ENCODE results near the gene HMGN3.
A peak's percentile ranks its signal among the peaks of the same experiment; 100 is the strongest.
"Not testable (repeated sequence)": the region's sequence is repeated elsewhere in the genome, so short reads cannot be mapped to it uniquely, and the experiment has no call there.

The HMGN3 gene

DNA sequence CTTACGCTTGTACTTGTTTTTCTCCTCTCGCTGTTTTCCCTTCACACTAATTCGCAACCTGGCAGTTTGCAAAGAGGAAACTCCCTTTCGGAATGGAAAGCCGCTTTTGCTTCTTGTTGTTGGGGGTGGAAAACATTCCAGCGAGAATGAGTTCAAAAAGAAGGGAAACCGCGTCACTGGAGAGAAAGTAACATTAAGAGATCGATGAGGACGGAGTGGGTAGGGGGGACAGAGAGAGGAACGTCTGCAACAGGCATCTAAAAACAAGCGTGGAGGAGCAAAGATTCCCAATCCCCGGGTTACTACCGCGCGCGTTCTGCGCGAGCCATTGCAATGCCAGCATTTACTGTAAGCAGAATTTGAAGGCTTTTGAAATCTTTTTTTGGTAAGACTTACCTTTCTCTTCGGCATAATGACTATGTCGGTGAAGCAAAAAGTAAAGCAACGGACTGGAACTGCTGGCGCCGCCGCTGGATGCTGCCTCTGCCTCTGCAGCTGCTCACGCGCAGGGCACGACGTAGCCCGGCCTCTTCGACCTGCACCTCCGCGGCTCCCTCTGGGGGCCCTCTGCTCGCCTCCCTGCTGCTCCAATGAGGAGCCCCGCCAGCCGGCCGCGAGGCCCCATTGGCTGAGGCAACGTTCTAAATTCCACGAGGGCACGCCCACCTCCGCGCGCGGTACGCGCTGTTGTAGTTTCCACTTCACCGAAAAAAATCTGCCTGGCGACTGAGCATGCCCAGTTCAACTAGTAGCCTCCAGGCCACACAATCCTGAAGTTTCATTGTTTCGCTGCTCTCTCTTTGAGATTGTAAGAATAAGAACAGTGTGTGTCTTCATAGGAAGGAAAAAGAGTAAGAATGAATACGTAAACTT is at the start of gene HMGN3:
TSS of gene HMGN3 (minus strand) at position 533 of the 873 bp plus-strand sequence.
- DNase-seq (ENCODE audit: low spot score): peak; percentile 78

DNA sequence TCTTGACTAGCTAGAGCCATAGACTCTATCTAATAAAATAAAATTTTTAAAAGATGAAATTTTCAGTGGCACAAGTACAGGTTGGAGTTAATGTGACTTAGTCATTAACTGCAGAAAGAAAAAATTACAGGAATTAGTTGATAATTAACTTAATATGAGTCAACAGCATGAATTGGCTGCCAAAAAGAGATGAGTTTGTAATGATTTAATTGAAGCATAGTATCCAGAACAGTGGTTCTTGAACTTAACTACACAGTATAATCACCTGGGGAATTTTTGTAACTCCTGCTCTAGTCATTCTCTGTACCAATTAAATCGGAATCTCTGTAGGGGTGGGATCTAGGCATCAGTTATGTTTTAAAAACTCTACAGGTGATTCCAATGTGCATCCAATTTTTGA is 46.3 kb upstream of the HMGN3 start:
- DNase-seq (ENCODE audit: low spot score): no peak

DNA sequence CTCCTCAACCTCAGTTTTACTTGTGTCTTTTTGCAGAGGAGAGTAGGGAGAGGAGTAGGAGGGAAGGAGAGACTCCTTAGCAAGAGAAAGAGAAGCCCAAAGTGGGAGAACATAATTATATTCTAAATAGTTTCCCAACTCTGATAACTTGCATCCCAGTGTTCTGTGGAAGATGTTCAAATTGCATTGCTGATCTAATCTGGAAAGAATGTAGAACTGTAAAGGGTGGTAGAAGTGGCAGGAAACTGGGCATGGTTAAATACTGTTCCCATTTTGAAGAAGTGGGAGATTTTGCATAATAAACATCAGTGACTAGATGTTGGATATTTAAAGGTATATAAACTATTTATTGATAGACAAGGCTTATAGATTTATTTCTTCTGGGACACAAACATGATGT is 42.6 kb upstream of the HMGN3 start:
- DNase-seq (ENCODE audit: low spot score): no peak

DNA sequence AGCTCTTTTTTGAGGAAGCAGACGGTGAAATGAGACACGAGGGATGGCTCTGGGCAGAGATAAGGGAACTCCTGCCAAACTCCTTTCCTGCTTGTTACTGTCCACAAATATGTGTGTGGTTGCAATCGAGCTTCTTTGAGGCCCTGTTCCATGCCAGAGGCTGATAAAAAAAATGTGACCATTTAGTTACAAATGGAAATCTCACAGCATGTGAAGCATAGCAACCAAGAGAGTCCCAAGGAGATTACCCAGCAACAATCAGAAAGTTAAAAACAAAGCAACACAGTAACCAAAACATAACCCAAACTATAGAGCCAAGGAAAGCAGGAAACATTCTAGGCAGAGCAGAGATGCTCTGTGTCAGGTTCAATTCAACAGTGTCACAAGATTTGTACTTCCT is 35.4 kb upstream of the HMGN3 start:
- DNase-seq (ENCODE audit: low spot score): peak; percentile 48

DNA sequence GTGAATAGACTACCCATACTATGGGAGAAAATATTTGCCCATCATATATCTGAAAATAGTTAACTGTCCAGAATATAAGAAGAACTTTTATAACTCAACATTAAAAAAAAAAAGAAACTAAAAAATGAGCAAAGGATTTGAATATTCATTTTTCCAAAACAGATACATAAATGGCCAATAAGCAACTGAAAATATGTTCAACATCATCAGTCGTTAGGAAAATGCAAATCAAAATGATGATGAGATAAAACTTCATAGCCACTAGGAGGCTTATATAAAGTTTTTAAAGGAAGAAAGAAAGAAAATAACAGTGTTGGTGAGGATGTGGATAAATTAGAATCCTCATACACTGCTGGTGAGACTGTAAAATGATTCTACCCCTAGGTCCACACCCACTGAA is 32.6 kb upstream of the HMGN3 start:
- no peak for DNase-seq (ENCODE audit: low spot score)

DNA sequence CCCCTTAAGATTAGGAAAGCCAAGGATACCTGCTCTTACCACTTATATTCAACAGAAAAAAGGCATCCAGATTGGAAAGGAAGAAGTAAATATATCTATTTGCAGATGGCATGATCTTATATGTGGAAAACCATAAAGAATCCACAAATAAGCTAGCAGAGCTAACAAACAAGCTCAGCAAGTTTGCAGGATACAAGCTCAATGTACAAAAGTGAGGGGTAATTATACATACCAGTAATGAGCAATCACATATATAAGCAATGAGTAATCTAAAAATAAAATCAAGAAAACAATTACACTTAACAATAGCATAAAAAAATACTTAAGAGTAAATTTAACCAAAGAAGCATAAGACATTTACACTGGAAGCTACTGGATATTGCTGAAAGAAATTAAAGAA is 31.6 kb upstream of the HMGN3 start:
- DNase-seq (ENCODE audit: low spot score): no peak

DNA sequence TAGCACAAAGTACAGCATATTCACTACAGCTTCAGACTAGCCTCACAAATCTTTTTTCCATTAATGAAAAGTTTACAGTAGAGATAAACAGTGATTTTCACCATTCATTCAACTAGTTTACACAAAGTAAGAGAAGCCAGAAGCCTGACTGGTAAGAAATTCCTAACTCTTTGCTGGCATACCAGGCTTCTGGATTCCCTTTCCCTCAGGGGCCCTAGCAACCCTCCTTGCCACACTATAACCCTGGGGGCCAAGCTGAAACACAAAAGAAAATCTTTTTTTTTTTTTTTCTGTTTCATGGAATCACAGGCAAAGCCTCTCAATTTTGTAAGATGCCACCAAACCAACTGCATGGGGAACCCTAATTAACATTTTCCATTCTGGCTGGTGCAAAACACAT is 28.9 kb upstream of the HMGN3 start:
- DNase-seq (ENCODE audit: low spot score): no peak

DNA sequence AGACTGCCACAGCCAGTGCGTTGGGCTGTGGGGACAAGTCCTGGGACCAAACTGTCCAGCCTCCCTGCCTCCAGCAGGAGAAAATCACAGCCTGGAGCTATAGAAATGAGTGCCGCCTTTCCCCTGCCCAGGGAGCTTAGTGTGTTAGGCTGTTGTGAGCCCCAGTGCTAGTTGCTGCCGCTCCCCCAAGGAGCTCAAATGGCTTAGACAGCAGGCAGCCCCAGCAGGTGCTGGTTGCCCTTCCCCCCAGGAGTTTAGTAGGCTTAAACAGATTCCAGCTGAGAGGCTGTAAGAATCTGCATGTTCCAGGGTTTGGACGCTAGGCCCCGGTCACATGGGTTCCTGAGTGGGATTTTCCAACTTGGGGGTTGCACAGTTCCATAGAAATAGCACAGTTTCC is 27.2 kb upstream of the HMGN3 start:
- no peak for DNase-seq (ENCODE audit: low spot score)

DNA sequence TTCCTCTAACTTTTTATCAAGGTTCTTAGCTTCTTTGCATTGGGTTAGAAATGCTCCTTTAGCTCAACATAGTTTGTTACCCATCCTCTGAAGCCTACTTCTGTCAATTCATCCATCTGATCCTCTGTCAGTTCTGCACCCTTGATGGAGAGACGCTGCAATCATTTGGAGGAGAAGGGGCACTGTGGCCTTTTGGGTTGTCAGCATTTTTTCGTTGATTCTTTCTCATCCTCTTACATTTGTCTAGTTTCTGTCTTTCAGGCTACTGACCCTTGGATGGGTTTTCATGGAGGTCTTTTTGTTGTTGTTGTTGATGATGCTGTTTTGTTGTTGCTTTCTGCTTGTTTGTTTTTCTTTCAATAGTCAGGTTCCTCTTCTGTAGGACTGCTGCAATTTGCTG is 26.3 kb upstream of the HMGN3 start:
- DNase-seq (ENCODE audit: low spot score): no peak

DNA sequence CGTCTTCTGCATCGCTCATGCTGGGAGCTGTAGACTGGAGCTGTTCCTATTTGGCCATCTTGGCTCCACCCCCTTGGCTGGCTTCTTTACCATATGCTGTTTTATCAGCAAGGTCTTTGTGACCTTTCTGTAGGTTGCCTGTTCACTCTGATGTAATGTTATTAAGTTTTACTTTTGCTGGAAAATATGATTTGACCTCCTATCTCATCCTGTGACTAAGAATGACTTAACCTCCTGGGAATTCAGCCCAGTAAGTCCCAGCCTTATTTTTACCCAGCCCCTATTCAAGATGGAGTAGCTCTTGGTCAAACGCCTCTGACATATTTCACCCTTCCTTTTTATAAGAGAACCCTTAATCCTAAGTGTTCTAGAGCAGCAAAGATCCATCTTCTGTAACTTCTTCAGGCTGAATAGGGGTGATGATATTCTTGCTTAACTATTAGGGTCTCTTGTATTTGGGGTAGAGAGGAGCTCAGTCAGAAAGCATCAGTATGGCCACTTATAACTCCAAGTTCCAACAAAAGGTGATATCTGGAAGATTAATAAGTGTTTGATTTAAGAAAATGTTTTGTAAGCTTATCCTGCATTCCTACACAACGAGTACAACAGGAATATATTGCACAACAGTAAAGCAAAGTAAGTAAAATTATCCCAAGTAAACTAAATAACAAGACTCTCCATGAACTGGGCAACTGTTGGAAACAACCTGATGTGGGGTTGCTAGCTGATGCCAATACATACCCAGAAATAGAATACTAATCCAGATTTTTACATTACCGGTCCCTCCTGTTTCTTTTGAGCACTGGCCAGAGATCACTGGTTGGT is 23.1 kb upstream of the HMGN3 start:
- DNase-seq (ENCODE audit: low spot score): no peak

DNA sequence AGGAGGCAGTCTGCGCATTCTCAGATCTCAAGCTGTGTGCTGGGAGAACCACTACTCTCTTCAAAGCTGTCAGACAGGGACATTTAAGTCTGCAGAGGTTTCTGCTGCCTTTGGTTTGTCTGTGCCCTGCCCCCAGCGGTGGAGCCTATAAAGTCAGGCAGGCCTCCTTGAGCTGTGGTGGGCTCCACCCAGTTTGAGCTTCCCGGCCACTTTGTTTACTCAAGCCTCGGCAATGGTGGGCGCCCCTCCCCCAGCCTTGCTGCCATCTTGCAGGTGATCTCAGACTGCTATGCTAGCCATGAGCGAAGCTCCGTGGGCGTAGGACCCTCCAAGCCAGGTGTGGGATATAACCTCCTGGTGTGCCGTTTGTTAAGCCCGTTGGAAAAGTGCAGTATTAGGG is 22.3 kb upstream of the HMGN3 start:
- not testable (repeated sequence) for DNase-seq (ENCODE audit: low spot score)

DNA sequence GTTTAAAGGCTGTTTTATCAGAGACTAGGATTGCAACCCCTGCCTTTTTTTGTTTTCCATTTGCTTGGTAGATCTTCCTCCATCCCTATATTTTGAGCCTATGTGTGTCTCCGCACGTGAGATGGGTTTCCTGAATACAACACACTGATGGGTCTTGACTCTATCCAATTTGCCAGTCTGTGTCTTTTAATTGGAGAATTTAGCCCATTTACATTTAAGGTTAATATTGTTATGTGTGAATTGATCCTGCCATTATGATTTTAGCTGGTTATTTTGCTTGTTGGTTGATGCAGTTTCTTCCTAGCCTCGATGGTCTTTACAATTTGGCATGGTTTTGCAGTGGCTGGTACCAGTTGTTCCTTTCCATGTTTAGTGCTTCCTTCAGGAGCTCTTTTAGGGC is 20.6 kb upstream of the HMGN3 start:
- not testable (repeated sequence) for DNase-seq (ENCODE audit: low spot score)

DNA sequence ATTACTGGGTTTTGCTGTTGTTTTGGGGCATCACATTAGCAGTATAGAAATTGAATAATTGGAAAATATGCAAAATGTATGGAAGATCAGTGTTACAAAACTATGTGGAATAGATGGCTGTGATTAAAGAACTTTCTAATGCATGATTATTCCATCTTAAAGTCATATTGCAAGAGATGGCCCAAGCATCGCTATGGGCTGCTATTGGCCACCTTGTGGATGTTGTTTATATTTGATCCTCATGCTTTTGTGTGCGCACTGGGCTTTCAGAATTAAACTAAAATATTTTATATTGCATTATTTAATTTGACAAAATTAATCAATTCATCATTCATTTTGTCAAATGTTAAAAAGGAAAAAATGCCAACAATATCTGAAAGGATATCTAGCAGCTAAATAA is 16.1 kb upstream of the HMGN3 start:
- DNase-seq (ENCODE audit: low spot score): no peak

DNA sequence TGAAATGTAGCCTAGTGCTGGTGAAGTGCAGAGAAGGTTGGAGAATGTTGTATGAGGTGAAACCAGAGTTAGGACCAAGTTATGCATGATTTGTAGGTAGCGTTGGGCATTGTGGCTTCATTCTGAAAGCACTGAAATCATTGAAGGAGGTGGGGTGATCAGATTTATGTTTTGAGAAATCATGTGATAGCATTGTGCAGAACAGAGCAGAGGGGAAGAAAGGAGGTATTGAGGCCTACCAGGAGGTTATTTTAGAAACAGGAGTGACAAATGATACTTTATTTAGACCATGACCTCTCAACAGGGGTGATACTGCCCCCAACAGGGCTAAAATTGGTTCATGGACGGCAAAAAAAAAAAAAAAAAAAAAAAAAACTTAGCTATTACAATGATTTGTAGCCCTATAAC is 15.6 kb upstream of the HMGN3 start:
- peak; percentile 54 for DNase-seq (ENCODE audit: low spot score)

DNA sequence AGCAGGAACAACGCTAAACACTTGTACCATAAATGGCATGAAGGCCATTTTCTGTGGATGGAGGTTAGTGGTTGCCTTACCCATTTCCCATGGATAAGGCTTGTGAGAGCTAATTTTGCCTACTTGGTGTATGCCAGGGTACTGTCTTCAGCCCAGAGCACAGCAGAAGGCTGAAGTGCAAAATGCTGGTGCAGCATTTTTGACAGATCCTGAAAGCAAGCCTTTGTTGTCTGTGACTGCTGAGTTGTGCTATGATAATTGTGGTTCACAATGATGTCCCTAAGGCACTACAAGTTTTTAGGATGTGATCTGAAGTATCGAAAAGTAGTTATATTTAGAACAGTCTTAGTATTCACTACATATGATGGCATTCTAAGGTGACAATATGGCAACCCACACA is 14.7 kb upstream of the HMGN3 start:
- DNase-seq (ENCODE audit: low spot score): peak; percentile 78

DNA sequence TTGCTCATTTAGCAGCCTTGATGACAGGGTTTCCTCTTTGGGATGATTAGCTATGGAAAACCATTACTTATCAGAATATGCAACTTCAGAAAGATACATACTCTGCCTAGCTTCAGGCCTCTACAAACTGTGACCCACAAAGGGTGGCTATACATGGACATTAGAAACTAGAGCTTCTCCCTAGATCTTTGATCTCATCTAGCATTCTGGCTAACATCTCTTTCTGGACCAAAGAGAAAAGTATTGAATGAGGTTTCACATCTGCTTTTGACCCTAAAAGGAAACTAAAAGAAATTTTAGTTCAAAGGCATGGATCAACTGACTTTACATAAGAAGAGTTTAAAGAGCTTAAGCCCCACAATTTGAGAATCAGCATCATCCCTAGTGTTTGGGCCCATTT is 12.4 kb upstream of the HMGN3 start:
- no peak for DNase-seq (ENCODE audit: low spot score)

DNA sequence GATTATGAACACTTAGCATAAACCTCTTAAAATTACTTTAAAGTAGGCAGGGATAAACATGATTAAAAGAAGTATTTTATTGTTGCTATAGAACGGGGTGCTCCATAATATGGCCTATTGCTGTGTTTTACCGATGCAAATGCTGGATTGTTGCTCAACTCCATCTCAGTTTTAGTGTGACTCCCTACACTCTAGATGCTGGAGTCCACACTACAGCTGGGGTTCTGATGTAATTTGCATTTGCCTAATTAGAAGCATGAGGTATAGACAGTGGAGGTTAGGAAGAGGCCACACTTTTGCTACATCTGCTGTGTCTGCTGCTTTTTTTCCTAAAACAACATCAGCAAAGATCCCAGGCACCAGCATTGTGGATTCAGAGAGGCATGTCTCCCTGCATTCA is 6.7 kb upstream of the HMGN3 start:
- DNase-seq (ENCODE audit: low spot score): no peak

DNA sequence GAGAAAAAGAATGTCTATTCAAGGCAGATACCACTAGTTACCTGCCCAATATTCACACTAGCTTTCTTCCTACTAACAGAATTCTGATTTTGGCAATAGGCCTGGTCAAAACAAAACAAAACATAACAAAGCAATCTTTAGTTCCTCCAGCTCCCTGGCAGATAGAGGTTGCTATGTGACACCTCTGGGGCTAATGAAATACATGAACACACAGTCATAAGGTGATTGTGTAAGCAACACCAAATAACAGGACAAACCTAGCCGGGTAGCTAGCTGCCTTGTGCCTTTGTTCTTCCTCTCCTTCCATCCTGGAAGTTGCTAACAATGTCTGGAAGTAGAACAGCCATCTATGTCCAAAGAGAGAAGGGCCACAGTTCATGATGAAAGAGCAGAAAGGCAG is 6.0 kb upstream of the HMGN3 start:
- DNase-seq (ENCODE audit: low spot score): no peak

DNA sequence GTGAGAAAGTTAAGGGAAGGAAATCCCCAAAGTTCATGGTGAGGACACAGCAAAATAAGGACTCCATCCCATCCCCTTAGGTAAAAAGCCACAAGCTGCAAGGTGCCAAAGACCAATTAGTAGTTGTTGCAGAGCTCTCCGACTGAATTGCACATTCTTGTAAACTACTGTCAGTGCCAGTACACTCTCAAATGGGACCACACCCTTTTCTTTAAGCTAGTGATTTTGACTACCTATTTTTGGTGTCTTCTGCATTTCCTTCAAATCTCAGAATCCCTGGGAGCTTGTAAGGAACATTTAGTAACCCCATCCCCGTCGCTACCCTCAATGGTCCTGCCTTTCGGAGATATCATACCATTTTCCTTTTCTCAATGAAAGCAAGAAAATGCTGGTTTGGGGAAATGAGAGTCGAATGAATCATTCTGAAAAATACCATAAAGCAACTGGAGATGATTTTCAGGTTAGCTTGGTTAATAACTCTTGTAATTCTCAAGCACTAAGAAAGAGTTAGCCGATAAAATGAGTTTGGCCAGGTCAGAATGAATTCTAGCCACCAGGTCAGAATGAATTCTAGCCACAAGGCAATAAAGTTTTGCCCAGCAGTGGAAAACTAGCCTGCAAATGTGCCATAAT is 5.2 kb upstream of the HMGN3 start:
- DNase-seq (ENCODE audit: low spot score): no peak

DNA sequence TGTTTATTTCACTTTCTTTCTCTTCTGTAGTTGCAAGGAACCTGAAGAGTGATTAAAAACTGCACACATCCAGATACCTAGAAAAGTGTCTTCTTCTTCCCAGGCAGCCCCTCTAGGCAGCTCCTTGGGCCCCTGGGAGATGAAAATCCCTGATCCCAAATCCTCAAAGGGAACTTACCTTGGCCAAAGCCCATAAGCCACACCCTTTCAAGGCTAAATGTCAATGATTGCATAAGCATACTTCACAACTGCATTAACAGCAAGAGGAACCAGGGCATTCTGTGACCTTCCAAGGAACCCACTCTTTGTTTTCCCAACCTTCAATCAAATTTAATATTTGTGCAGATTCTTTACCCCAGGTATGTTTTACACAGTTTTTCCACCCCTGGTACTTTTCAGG is 4.4 kb upstream of the HMGN3 start:
- DNase-seq (ENCODE audit: low spot score): no peak

DNA sequence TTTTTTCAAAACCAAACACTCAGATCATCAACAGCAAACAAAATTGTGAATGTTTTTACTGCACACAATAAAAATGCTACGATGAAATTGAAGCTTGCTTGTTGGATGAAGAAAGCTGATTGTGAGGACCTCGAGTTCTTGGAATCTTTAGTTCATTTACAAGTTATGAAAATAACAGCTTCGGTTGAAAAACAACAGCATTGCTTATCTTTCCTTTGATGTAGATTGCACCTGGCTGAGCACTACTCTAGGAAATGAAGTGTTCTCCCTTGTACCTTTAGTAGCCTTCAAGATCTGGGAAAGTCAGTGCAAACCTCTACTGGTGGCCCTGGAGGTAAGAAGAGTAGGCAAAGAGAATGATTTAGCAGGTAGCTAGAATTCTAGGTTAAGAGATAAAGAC is 2.2 kb upstream of the HMGN3 start:
- no peak for DNase-seq (ENCODE audit: low spot score)

DNA sequence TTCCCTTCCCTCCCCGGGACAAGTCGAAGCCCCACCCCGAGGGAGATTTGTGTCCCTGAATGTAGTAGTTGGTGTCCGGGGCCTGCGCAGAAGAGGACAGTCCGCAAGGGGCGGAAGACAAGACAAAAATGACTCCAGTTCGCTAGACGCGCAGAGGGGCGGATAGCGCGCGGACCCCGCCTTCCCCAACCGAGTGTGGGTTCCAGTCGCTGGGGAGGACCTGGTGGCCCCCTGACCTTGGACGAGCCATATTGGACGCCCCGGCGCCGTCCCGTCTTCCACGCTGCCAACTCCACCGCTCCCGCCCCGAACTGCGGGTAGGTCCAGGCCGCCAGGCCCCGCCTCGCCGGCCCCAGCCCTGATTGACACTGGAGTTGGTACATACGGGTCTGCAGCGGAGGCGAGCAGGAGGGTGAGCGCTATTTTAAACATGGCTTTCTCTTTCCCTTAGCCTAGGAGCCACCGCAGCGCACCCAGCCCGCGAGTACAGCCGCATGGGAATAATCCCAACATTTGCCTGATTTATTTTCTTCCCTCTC is 802 bp downstream of the HMGN3 start:
- peak; percentile 66 for DNase-seq (ENCODE audit: low spot score)

Measured in COLO829 (cell line).